Right lung (tissue), 10 donors: ENCODE data around the gene CAPS. TPM values are rescaled to one million over a fixed set of nuclear protein-coding genes. Genes with fewer than 3 reads are reported as not detected.
A peak's percentile ranks its signal among the peaks of the same experiment; 100 is the strongest.
"Not testable (repeated sequence)": the region's sequence is repeated elsewhere in the genome, so short reads cannot be mapped to it uniquely, and the experiment has no call there.

Experiments used
- DNase-seq, 2 donors: peaks; one replicate each; pipeline ENCODE4 v3.0.0-alpha.2; 2013
- long read RNA-seq, 8 donors: transcript quantifications; one replicate each; lab custom pipeline, GENCODE V29; 2026
- polyA plus RNA-seq, 5 donors: library from polyadenylated mRNA; unstranded; fragments of 120-200 nt; gene quantifications; one replicate each; pipeline versions ENCODE4 v1.2.1 to v1.2.3, GENCODE V29; 2013; ENCODE audit warnings: inconsistent platforms in 1 of 5, low replicate concordance in 1 of 5; ENCODE audit not compliant: insufficient read length in 5 of 5, insufficient read depth in 1 of 5

The CAPS gene
- polyA plus RNA-seq, result 10 to 100 TPM; 13.5 to 56.0 (median 32.9) TPM
- long read RNA-seq, donor 1, transcript CAPS-203 (5 exons, 3,750 nt), result major isoform, 57 of 100 reads
- long read RNA-seq, donor 1, partial matches to known transcripts, result 39 of 100 reads
- long read RNA-seq, donor 1, other reads (novel, unspliced or antisense), result 0 of 100 reads
- long read RNA-seq, donor 2, transcript CAPS-203 (5 exons, 3,750 nt), result major isoform, 5 of 5 reads
- long read RNA-seq, donor 2, partial matches to known transcripts, result 0 of 5 reads
- long read RNA-seq, donor 2, other reads (novel, unspliced or antisense), result 0 of 5 reads
- long read RNA-seq, donor 3, transcript CAPS-203 (5 exons, 3,750 nt), result major isoform, 24 of 61 reads
- long read RNA-seq, donor 3, partial matches to known transcripts, result 33 of 61 reads
- long read RNA-seq, donor 3, other reads (novel, unspliced or antisense), result 0 of 61 reads
- long read RNA-seq, donor 4, transcript CAPS-203 (5 exons, 3,750 nt), result major isoform, 11 of 22 reads
- long read RNA-seq, donor 4, partial matches to known transcripts, result 9 of 22 reads
- long read RNA-seq, donor 4, other reads (novel, unspliced or antisense), result 0 of 22 reads
- long read RNA-seq, donor 5, partial matches to known transcripts, result 0 of 5 reads
- long read RNA-seq, donor 5, other reads (novel, unspliced or antisense), result 0 of 5 reads
- long read RNA-seq, donor 6, transcript CAPS-203 (5 exons, 3,750 nt), result major isoform, 32 of 53 reads
- long read RNA-seq, donor 6, partial matches to known transcripts, result 21 of 53 reads
- long read RNA-seq, donor 6, other reads (novel, unspliced or antisense), result 0 of 53 reads
- long read RNA-seq, donor 7, transcript CAPS-203 (5 exons, 3,750 nt), result major isoform, 38 of 53 reads
- long read RNA-seq, donor 7, partial matches to known transcripts, result 11 of 53 reads
- long read RNA-seq, donor 7, other reads (novel, unspliced or antisense), result 0 of 53 reads
- long read RNA-seq, donor 8, partial matches to known transcripts, result 0 of 1 reads
- long read RNA-seq, donor 8, other reads (novel, unspliced or antisense), result 0 of 1 reads

DNA sequence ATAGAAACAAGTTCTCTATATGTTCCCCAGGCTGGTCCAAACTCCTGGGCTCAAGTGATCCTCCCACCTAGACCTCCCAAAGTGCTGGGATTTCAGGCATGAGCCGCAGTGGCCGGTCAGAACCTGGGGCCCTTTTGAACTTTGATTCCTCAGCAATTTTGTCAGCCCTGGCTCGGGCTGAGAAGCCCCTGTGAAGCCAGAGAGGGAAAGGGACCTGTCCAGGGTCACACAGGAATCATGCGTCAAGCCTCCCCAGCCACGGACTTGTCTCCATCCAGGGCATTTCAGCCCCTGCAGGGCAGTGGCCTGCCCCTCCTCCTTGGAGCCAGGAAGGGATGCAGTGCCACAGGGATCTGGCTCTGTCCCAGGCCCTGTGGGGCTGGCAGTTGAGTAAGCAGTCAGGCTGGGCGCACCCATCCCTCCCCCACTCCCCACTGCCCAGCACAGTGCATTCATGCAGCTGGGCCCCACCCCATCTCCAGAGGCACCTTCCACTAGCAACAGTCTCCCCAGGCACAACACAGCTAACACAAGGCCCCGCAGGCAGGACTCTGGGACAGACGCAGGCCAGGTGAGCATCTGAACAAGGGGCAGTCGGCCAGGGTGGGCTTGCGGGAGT is at the start of gene CAPS:
TSS of gene CAPS (plus strand) at position 516 of the 619 bp plus-strand sequence. CDS start 153 bp downstream, outside the sequence.
- DNase-seq, result no peak

DNA sequence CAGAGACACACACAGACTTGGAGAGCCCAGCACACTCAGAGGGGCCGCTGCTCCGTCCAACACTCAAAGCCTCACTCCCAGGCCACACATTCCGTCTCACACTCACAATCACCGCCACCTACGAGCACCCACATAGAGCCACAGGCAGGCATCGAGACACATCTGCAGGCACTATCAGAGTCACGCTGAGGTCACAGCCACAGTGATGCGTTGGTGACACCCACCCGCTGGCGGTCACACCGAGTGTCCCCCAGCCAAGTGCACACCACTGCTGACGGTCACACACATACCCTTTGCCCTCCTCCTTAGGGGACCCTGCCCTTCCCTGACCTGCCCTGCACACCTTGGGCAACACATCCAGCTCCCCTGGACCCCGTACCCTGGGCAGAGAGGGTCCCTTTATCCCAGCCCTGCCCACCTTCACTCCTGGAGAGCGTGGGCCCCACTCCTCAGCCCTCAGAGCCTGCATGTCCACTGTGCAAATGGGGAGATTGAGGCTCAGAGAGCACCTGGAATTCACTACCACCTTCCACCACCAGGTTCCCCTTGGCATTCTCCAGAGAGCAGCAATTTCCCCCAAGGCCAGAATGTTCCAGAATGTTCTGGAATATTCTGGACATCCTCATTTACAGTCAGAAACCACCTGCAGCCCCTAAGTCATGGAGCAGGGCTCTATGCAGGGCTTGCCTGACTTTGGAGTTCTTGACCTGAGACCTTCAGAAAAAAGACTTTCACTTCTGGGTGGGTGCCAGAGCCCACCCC is 49.1 kb upstream of the CAPS start:
- no peak for DNase-seq

DNA sequence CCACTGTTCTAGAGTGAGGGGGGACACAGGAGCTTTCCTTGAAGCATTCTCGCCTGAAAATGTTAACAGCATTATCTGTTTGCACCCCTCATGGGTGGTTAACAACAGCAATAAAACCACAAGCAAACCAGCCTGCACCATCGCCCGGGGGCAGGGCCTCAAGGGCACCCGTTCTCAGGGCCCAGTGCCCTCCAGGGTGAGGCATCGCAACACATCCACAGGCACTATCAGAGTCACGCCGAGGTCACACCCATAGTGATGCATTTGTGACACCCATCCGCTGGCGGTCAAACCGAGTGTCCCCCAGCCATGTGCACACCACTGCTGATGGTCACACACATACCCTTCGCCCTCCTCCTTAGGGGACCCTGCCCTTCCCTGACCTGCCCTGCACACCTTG is 48.3 kb upstream of the CAPS start:
- DNase-seq, result no peak

DNA sequence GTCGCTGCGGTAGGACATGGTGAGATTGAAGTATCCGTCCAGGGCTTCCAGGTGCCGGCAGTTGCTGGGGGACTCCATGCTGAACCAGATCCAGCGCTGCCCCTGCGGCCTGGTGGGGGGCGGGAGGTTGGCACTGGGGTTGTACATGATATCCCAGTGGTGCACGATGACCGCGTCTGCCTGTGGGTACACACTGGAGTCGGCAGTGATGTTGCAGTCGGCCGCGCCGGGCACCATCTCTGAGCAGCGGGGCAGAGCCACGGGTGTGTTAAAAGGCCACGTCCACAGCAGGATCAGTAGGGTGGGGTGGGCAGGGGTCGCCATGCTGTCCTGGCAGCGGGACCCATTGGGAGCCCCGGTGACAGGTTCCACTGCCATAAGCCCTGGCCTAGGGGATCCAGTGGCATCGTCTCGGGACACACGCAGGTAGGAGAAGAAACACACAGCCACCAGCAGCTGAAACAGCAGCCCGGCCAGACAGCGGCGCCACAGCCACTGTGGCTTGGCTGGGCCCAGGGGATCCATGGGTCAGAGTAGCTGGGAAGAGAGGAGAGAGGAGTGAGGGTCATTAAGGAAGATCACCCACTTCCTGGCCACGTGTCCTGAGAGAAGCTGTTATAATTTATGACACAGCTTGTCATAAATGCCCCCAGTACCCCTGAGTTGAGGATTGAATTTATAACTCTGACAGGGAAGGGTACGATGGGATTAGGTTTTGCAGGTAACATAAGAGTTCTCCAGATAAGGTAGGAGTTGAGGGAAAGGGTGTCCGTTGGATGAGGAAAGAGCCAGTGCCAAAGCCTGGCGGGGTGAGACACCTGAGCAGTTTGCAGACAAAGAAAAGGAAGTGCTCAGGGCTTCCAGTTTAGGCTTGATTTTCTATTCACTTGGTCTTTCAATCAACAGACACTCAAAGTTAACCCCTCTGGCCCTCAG is 46.6 kb upstream of the CAPS start:
- DNase-seq, result no peak

DNA sequence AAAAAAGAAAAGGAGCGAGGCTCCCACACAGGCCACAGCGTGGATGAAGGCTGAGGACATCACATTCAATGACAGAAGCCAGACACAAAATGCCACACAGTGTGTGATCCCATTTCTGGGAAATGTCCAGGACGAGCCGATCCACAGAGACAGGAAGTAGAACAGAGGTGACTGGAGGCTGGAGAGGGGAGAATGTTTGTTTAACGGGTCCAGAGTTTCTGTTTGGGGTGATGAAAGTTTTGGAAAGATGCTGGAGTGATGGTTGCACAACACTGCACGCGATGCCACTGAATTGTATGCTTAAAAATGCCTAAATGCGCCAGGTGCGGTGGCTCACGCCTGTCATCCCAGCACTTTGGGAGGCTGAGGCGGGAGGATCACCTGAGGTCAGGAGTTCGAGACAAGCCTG is 43.1 kb upstream of the CAPS start:
- DNase-seq, result no peak

DNA sequence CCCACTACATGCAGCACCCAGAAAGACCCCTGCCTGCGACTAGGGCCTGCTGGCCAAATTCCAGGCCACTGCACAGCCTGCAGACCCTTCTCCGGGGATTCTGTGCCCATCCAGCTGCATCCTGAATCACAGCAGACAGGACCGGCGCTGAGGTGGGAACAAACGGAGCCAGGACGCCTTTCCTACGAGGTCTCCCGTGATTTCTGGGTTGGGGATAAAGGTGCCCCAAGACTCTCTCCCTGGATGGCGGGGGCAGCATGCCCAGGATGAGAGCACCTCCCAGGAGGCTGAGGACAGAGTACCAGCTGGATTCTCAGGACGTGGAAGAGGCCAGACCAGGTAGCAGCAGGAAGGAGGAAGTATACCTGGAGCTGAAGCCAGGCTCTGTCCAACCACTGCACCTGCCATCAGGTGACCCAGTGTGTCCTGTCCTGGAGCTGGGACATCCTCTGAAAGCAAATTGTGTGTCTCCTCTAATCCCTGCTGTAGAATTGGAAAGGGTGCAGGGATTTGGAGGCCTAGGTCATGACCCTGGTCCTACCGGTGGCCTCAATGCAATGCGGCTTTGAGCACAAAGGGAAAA is 40.3 kb upstream of the CAPS start:
- DNase-seq, result no peak

DNA sequence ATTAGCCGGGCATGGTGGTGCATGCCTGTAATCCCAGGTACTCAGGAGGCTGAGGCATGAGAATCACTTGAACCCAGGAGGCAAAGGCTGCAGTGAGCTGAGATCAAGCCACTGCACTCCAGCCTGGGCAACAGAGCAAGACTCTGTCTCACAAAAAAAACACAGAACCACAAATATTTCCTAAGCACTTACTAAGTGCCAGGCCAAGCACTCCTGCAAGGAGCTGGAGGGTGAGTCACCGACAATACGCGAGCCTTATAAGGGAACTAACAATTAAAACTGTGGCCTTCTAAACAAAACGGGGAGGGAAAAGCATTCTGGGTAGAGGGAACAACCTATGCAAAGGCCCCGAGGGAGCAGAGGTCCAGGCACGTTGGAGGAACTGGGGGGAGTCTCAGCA is 39.6 kb upstream of the CAPS start:
- not testable (repeated sequence) for DNase-seq

DNA sequence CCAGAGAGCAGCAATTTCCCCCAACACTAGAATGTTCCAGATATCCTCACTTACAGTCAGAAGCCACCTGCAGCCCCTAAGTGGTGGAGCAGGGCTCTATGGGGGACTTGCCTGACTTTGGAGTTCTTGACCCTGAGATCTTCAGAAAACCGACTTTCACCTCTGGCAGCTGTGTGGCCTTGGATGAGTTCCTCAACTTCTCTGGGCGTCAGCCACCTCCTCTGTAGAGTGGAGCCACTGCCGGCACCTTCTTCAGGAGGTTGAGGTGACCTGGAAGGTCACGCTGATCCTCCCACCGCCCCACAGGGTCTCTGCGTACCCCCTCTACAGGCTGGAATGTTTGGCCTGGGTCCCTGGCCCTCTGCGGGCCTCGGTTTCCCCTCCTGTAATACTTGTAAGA is 36.6 kb upstream of the CAPS start:
- DNase-seq, result no peak

DNA sequence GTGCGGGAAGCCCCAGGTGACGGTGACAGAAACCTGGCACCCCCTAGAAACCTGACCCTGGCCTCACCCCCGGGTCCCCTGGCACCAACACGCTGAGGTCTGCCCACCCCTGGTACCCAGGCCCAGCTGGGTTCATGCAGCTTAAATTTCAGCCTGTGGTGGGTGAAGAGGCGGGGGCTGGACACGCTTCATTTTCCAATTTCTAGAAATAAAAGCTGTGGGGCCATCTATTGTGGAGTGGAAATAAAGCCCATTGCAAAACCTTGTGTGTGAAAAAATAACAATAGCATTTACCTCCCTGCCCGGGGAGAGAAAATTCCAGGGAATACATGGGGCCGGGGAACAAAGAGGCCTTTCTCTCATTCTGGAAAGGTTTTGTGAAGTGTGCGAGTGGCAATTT is 36.2 kb upstream of the CAPS start:
- DNase-seq, result no peak

DNA sequence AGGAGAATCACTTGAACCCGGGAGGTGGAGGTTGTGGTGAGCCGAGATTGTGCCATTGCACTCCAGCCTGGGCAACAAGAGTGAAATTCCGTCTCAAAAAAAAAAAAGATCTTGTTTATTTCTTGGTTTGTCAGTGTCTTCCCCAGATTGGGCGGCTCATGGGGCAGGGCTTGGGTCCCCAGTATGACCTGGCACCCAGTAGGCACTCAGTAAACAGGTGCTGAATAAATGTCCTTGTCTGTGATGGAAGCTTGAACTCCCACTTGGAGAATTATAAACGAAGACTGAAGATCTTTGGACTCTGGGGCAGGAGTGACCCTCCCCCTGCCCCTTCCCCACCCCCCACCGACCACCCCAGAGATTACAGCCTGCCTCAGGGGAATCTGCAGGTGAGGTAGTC is 33.9 kb upstream of the CAPS start:
- no peak for DNase-seq

DNA sequence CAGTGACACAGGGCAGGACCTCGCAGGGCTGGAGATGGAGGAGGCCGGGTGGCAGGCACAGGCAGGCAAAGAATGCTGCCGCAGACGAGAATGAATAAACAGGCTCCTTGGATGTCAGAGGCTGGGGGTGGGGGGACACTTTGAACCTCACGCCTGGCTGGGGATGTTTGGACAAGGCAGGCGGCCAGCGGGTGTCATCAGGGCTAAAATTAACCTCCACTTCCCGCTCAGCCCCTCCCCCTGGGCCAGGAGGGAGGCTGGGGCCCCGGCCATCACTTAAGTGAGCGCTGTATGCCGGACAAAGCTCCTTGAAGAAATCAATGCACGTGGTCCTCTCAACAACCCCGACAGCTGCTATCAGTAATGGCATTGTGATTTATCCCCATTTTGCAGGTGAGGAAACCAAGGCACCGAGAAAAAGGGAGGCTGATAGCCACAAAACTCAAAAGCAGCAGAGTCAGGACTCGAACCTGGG is 33.4 kb upstream of the CAPS start:
- peak in 1 of 2 donors; percentile 41 for DNase-seq

DNA sequence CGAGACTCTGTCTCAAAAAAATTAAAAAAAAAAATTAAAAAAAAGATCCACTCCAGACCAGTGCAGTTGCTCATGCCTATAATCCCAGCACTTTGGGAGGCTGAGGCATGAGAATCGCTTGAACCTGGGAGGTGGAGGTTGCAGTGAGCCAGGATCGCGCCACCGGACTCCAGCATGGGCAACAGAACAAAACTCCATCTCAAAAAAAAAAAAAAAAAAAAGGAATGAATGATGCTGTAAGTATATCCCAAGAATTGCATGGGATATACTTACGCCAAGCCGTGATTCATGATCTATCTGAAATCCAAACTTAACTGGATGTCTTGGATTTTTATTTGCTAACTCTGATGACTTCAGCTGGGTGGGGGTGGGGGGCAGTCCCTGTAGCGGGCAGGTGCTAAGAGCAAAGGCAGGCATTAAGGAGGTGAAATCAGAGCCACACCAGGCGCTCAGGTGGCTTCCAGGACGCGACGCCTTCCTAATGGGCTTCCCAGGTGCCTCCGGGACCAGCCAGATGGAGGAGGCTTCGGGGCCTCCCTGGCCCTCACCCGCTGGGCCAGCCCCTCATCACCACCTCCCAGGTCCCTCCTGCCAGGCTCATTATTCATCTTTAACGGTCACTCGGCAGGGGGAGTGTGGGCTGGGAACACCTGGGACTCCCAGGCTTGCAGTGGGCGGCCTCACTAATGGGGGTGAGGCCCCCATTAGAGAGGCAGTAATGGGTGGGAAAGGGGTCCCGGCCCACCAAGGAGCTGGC is 32.3 kb upstream of the CAPS start:
- no peak for DNase-seq

DNA sequence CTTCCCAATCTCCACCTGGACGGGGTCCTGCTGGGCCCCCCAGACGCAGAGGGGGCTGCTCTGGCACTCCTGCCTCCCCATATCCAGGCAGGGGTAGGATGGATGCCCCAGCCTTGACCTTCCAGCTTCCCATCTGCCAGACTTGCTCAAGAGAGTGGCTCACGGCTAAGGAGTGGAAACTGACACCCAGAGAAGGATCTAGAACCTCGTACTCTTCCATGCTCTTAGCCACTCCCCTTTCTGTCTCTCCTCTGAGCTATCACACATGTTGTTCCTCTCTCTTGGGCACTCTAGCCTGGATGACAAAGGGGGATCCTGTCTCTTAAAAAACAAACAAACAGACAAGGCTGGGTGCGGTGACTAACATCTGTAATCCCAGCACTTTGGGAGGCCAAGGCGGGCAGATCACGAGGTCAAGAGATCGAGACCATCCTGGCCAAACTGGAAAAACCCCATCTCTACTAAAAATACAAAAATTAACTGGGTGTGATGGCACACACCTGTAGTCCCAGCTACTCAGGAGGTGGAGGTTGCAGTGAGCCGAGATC is 31.6 kb upstream of the CAPS start:
- no peak for DNase-seq

DNA sequence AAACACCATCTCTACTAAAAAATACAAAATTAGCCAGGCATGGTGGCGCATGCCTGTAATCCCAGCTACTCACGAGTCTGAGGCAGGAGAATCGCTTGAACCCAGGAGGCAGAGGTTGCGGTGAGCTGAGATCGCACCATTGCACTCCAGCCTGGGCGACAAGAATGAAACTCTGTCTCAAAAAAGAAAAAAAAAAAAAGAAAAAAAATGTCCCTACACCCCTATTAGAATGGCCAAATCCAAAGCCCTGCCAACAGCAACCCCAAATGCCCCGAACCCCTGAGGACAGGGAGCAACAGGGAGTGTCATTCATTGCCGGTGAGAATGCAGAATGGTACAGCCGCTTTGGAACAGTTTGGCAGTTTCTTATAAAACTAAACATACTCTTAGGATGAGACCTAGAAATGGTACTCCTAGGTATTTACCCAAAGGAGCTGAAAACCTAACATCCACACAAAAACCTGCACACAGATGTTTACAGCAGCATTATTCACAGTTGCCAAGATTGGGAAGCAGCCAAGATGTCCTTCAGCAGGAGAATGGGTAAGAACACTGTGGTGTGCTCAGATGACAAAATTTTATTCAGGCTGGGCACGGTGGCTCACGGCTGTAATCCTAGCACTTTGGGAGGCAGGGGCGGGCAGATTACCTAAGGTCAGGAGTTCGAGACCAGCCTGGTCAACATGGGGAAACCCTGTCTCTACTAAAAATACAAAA is 30.7 kb upstream of the CAPS start:
- DNase-seq, result not testable (repeated sequence)

DNA sequence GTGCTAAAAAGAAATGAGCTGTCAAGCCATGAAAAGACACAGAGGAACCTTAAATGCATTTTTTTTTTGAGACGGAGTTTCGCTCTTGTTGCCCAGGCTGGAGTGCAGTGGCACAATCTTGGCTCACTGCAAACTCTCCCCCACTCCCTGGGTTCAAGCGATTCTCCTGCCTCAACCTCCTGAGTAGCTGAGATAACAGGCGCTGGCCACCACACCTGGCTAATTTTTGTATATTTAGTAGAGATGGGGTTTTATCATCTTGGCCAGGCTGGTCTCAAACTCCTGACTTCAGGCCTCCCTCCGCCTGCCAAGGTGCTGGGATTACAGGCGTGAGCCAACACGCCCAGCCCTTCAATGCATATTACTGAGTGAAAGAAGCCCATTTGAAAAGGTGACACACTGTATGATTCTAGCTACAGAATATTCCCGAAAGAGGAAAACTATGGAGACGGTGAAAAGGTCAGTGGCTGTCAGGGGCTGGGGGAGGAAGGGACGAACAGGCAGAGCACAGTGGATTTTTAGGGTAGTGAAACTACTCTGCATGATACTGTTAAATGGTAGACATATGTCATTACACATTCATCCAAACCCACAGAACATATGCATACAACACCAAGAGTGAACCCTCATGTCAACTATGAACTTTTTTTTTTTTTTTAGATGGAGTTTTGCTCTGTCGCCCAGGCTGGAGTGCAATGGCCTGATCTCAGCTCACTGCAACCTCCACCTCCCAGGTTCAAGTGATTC is 29.8 kb upstream of the CAPS start:
- not testable (repeated sequence) for DNase-seq

DNA sequence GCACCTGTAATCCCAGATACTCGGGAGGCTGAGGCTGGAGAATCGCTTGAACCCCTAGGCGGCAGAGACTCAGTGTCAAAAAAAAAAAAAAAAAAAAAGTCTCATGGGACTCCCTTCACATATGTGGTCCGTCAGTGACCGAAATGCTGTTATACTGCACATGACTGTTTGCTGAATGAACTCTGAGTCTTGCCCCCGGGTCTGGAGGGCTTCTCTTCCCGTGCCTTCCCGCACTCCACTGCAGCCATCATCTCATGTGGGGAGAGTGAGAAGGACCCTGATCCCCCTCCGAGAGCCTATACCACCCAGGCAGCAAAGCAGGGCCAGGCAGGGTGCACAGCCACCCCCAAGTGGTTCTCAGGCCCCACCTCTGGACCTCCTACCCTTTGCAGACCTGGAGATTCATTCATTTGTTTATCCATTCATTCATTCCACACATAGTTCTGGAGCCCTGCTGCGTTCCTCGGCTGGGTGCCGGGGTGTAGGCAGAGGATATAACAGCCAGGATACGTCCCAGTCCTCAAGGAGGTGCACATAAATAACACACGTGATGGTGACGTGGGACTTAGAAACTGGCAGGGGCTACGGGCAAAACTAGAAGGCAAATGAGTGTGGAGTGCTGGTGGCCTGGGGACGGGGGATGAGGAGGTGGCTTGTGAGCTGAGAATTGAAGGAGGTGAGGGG is 24.6 kb upstream of the CAPS start:
- DNase-seq, result no peak
